A673 (cell line): Measurements from ENCODE around the gene RHO. TPM values are rescaled to one million over a fixed set of nuclear protein-coding genes. Genes with fewer than 3 reads are reported as not detected.

Experiments used
- BruUV-seq: library from RNA; stranded (reverse); fragments of 400-500 nt; replicated peaks from 2 replicates; lab custom pipeline; 2021; lab: Mats Ljungman, UMichigan
- CTCF ChIA-PET: fragments of 300-600 bp; sonication (Branson Sonifier 250); formaldehyde crosslinking; loops from one replicate; lab custom pipeline; 2022; ENCODE audit warnings: antibody characterized with exemption; lab: Charles Lee
- POLR2A ChIA-PET: fragments of 300-600 bp; sonication (Branson Sonifier 250); formaldehyde crosslinking; loops from one replicate; lab custom pipeline; 2022; ENCODE audit warnings: antibody characterized with exemption; ENCODE audit not compliant: low non-redundant PET; lab: Charles Lee
- DNase-seq: peaks from one replicate; pipeline ENCODE4 v3.0.0-alpha.2; 2015; ENCODE audit warnings: low spot score
- H3K27ac ChIP-seq: fragments of 200-600 bp; sonication (generic); 2 replicates; pipeline ENCODE4 v1.5.1; 2016; ENCODE audit warnings: mixed run types, low read depth, mild to moderate bottlenecking, mixed read lengths, antibody characterized with exemption, low read length; ENCODE audit not compliant: poor library complexity, severe bottlenecking
- H3K27me3 ChIP-seq: fragments of 200-600 bp; sonication (generic); replicated peaks from 2 replicates; pipeline ENCODE4 v1.6.1; 2017; ENCODE audit warnings: mixed run types, low read depth, mild to moderate bottlenecking, mixed read lengths, antibody characterized with exemption, low read length; ENCODE audit not compliant: insufficient read depth, poor library complexity
- H3K36me3 ChIP-seq: fragments of 200-600 bp; sonication (generic); 2 replicates; pipeline ENCODE4 v1.6.1; 2016; ENCODE audit warnings: mixed run types, mild to moderate bottlenecking, mixed read lengths, antibody characterized with exemption, low read length; ENCODE audit not compliant: insufficient read depth, poor library complexity, severe bottlenecking
- H3K4me1 ChIP-seq: fragments of 200-600 bp; sonication (generic); 2 replicates; pipeline ENCODE4 v1.6.1; 2017; ENCODE audit warnings: mixed run types, mild to moderate bottlenecking, mixed read lengths, antibody characterized with exemption, low read length; ENCODE audit not compliant: insufficient read depth, poor library complexity, severe bottlenecking
- H3K4me3 ChIP-seq: fragments of 200-600 bp; sonication (generic); 2 replicates; pipeline ENCODE4 v1.5.1; 2016; ENCODE audit warnings: low read depth, mixed run types, mild to moderate bottlenecking, mixed read lengths, low read length; ENCODE audit not compliant: poor library complexity, severe bottlenecking
- H3K9me3 ChIP-seq: fragments of 200-600 bp; sonication (generic); 2 replicates; pipeline ENCODE4 v1.6.1; 2016; ENCODE audit warnings: mixed run types, low read depth, mild to moderate bottlenecking, mixed read lengths, antibody characterized with exemption, low read length; ENCODE audit not compliant: poor library complexity, severe bottlenecking
- CTCF ChIP-seq: fragments of 300-800, 200-600 bp; sonication (generic); conservative IDR thresholded peaks from 2 replicates; pipeline ENCODE4 v1.5.1; 2017; ENCODE audit warnings: low read depth, mild to moderate bottlenecking, antibody characterized with exemption, low read length, moderate library complexity, mixed read lengths
- EZH2 ChIP-seq: fragments of 200-600 bp; sonication (generic); IDR thresholded peaks from 2 replicates; pipeline ENCODE4 v1.6.1; 2017; ENCODE audit warnings: borderline replicate concordance, low read depth, mild to moderate bottlenecking, mixed read lengths, antibody characterized with exemption, low read length; ENCODE audit not compliant: poor library complexity, severe bottlenecking
- intact Hi-C: fragments of 100-400 bp; cut with micrococcal nuclease; formaldehyde crosslinking; loops from one replicate; pipeline ENCODE4 v1.10.0; 2022; ENCODE audit not compliant: unreplicated experiment
- total RNA-seq: library from RNA; stranded (reverse); gene quantifications from 2 replicates; pipeline ENCODE4 v1.2.3, GENCODE V29; 2021

The RHO gene
- total RNA-seq, 1 experiment from 2014 or later = not detected

DNA sequence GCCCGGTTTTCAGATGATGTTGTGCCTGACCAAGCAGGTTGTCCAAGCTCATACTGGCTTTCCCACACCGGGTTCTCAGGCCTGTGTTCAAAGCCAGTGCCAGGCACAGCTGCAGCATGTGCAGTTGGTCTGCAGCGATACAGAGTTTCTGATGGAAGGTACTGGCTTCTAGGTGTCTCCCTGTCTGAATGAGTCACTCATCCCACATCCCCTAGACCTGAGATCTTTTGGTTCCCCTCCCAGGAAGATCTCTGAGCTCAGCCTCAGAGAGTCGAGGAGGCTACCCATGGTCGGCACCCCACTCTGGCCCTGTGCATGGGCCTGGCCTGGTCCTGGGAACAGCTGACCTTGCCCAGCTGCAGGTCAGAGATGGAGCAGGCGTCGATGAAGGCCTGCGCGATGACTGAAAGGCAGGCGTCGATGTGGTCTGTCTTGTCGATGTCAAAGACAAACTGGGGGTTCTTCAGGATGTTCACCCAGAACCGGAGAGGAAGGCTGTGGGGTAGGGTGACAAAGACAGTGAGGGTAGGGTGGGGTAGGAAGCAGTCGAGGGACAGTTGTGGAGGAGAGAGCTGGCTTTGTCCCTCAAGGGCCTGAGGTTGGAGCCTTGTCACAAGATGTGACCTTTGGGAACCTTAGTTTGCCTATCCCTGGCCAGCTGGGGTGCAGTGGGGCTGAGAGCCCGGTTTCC lies 29.8 kb downstream of the RHO start:
- ChIA-PET CTCF (no interaction called here), POLR2A (no interaction called here)
- no peaks in the 10 kb centered on the region for H3K9me3 ChIP-seq
- TF ChIP-seq CTCF = no peak
- TF ChIP-seq EZH2 = no peak
- BruUV-seq = no TSS peak
- no peak overlapping the region for H3K4me3 ChIP-seq
- no peaks in the 10 kb centered on the region for H3K27me3 ChIP-seq
- peaks cover 18% of the 10 kb centered on the region for H3K4me1 ChIP-seq
- H3K36me3 ChIP-seq = no peaks in the 10 kb centered on the region
- no peak overlapping the region for H3K27ac ChIP-seq
- no peak for DNase-seq
- intact Hi-C loops = no loop called here

DNA sequence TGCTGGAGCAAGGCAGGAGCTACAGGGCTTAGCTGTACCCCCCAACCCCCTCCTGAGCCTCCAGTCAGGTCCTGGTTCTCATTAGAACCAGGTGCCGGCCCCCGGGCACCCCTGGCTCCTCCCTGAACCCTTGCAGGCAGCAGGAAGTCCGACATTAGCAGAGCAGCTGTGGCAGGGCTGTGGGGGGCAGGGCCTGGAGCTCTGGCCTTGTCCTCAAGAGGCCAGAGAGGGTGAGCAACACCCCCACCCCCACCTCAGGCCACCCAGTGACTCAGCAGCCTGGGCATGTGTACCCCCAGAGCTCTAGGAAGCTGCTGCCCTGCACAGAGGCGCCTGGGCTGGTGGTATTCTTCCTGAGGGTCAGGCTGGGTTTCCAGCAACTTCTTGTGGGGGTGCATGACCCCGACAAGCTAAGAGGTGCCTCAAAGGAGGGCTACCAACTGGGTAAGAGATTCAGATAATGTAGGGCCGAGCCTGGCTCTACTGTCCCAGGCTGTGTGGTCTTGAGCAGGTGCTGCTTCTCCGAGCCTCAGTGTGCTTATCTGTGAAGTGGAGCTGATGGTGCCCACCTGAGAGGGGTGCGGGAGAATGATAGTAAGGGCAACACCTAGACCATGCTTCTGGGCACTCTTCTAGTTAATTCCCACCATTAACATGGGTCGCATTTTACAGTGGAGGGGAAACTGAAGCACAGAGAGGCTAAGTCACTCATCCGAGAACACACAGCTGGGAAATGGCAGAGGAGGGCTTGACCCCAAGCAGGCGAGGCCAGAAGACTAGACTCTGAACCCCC lies 30.5 kb downstream of the RHO start:
- no peak overlapping the region for H3K27ac ChIP-seq
- no peak for DNase-seq
- peaks cover 14% of the 10 kb centered on the region for H3K4me1 ChIP-seq
- POLR2A ChIA-PET = no interaction called here
- BruUV-seq = no TSS peak
- TF ChIP-seq EZH2 = no peak
- TF ChIP-seq CTCF = no peak
- H3K4me3 ChIP-seq = no peak overlapping the region
- no peaks in the 10 kb centered on the region for H3K27me3 ChIP-seq
- intact Hi-C loops = no loop called here
- H3K36me3 ChIP-seq = no peaks in the 10 kb centered on the region
- no peaks in the 10 kb centered on the region for H3K9me3 ChIP-seq
- CTCF ChIA-PET = no interaction called here

GRCh38 chr3:129559565-129560079 lies 31.2 kb downstream of the RHO start:
- no peak for TF ChIP-seq EZH2
- no peak for TF ChIP-seq CTCF
- intact Hi-C loops = no loop called here
- Histone ChIP-seq H3K9me3 (no peaks in the 10 kb centered on the region), H3K27me3 (no peaks in the 10 kb centered on the region), H3K27ac (no peak overlapping the region), H3K4me1 (peaks cover 14% of the 10 kb centered on the region), H3K4me3 (no peak overlapping the region), H3K36me3 (no peaks in the 10 kb centered on the region)
- ChIA-PET POLR2A (no interaction called here), CTCF (no interaction called here)
- no TSS peak for BruUV-seq
- no peak for DNase-seq
